SK-N-SH treated with all-trans-retinoic acid at 6 μM for 48 hours (cell line): Measurements from ENCODE around the gene SLC17A3.

Experiments
- ARNTL ChIP-seq: fragments of 450-650 bp; formaldehyde crosslinking; IDR thresholded peaks from 2 replicates; pipeline ENCODE4 v1.5.0; 2020; ENCODE audit warnings: low read depth, mild to moderate bottlenecking, moderate library complexity, borderline replicate concordance
- GLIS3 ChIP-seq: fragments of 250-450 bp; sonication (Bioruptor Pico); IDR thresholded peaks from 2 replicates; pipeline ENCODE4 v1.5.0; 2020; ENCODE audit warnings: mild to moderate bottlenecking, moderate library complexity
- TCF4 ChIP-seq: fragments of 250-450 bp; sonication (Bioruptor Pico); IDR thresholded peaks from 2 replicates; pipeline ENCODE4 v1.8.0; 2021; ENCODE audit warnings: mild to moderate bottlenecking, moderate library complexity, borderline replicate concordance
- TOX ChIP-seq: fragments of 250-450 bp; sonication (Bioruptor Pico); IDR thresholded peaks from 2 replicates; pipeline ENCODE4 v1.8.0; 2021; ENCODE audit warnings: mild to moderate bottlenecking, moderate library complexity, borderline replicate concordance
- ZC3H10 ChIP-seq: fragments of 250-450 bp; sonication (Bioruptor Pico); IDR thresholded peaks from 2 replicates; pipeline ENCODE4 v1.5.1; 2021; ENCODE audit warnings: mild to moderate bottlenecking, moderate library complexity
- ZFP3 ChIP-seq: fragments of 250-450 bp; sonication (Bioruptor Pico); IDR thresholded peaks from 2 replicates; pipeline ENCODE4 v1.5.0; 2020; ENCODE audit warnings: mild to moderate bottlenecking, moderate library complexity
- TF ChIP-seq, protein P1 (sequence below): fragments of 250-450 bp; sonication (Bioruptor Pico); IDR thresholded peaks from 2 replicates; pipeline ENCODE4 v1.5.1; 2020; ENCODE audit warnings: low read depth, mild to moderate bottlenecking, moderate library complexity
- TF ChIP-seq, protein P2 (sequence below): fragments of 250-450 bp; sonication (Bioruptor Pico); IDR thresholded peaks from 2 replicates; pipeline ENCODE4 v1.8.0; 2020; ENCODE audit warnings: mild to moderate bottlenecking, moderate library complexity, borderline replicate concordance
- TF ChIP-seq, protein P3 (sequence below): fragments of 250-450 bp; sonication (Bioruptor Pico); IDR thresholded peaks from 2 replicates; pipeline ENCODE4 v1.5.0; 2020; ENCODE audit warnings: mild to moderate bottlenecking, moderate library complexity

DNA sequence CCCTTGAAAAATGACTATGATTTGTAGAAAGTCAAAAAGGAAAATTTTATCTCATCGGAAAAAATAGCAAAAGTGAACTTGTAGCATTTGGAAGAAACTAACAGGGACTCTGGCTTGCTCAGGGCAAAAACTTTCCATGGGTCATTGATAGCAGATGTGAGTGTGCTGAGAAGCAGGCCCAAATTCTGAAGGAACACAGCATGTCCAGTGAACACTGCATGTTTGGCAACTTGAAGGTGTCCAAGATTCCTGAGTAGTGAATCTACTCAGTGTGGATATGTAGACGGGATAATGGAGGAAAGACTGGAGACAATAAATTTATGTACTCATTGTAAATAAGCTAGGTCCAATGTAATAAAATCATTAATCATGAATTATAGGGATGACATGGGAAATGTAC, 48.3 kb upstream of the SLC17A3 start:
- TF ChIP-seq, protein P1, sequence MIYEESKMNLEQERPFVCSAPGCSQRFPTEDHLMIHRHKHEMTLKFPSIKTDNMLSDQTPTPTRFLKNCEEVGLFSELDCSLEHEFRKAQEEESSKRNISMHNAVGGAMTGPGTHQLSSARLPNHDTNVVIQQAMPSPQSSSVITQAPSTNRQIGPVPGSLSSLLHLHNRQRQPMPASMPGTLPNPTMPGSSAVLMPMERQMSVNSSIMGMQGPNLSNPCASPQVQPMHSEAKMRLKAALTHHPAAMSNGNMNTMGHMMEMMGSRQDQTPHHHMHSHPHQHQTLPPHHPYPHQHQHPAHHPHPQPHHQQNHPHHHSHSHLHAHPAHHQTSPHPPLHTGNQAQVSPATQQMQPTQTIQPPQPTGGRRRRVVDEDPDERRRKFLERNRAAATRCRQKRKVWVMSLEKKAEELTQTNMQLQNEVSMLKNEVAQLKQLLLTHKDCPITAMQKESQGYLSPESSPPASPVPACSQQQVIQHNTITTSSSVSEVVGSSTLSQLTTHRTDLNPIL (CRISPR knock-in tag), result no peak
- TF ChIP-seq, protein P2, sequence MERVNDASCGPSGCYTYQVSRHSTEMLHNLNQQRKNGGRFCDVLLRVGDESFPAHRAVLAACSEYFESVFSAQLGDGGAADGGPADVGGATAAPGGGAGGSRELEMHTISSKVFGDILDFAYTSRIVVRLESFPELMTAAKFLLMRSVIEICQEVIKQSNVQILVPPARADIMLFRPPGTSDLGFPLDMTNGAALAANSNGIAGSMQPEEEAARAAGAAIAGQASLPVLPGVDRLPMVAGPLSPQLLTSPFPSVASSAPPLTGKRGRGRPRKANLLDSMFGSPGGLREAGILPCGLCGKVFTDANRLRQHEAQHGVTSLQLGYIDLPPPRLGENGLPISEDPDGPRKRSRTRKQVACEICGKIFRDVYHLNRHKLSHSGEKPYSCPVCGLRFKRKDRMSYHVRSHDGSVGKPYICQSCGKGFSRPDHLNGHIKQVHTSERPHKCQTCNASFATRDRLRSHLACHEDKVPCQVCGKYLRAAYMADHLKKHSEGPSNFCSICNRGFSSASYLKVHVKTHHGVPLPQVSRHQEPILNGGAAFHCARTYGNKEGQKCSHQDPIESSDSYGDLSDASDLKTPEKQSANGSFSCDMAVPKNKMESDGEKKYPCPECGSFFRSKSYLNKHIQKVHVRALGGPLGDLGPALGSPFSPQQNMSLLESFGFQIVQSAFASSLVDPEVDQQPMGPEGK (CRISPR knock-in tag), result no peak
- TF ChIP-seq ZFP3 (no peak), GLIS3 (no peak), ARNTL (CRISPR knock-in tag) (no peak), TCF4 (CRISPR knock-in tag) (no peak), TOX (CRISPR knock-in tag) (no peak), ZC3H10 (no peak)
- TF ChIP-seq, protein P3, sequence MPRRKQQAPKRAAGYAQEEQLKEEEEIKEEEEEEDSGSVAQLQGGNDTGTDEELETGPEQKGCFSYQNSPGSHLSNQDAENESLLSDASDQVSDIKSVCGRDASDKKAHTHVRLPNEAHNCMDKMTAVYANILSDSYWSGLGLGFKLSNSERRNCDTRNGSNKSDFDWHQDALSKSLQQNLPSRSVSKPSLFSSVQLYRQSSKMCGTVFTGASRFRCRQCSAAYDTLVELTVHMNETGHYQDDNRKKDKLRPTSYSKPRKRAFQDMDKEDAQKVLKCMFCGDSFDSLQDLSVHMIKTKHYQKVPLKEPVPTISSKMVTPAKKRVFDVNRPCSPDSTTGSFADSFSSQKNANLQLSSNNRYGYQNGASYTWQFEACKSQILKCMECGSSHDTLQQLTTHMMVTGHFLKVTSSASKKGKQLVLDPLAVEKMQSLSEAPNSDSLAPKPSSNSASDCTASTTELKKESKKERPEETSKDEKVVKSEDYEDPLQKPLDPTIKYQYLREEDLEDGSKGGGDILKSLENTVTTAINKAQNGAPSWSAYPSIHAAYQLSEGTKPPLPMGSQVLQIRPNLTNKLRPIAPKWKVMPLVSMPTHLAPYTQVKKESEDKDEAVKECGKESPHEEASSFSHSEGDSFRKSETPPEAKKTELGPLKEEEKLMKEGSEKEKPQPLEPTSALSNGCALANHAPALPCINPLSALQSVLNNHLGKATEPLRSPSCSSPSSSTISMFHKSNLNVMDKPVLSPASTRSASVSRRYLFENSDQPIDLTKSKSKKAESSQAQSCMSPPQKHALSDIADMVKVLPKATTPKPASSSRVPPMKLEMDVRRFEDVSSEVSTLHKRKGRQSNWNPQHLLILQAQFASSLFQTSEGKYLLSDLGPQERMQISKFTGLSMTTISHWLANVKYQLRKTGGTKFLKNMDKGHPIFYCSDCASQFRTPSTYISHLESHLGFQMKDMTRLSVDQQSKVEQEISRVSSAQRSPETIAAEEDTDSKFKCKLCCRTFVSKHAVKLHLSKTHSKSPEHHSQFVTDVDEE (CRISPR knock-in tag), result no peak
